HG03159 (cell line): ENCODE data around the gene TCEA3.
"Not testable (repeated sequence)": the region's sequence is repeated elsewhere in the genome, so short reads cannot be mapped to it uniquely, and the experiment has no call there.

Experiments
- ATAC-seq: cut with Tn5 transposase; IDR thresholded peaks from one replicate; pipeline ENCODE4 v1.9.1; 2021; ENCODE audit warnings: mild to moderate bottlenecking, moderate library complexity; ENCODE audit not compliant: unreplicated experiment

TCEA3 gene

GRCh38 chr1:23394684-23395083, 29.9 kb downstream of the TCEA3 start:
- no peak for ATAC-seq

GRCh38 chr1:23394181-23394580, 30.4 kb downstream of the TCEA3 start:
- ATAC-seq = no peak

GRCh38 chr1:23393706-23394105, 30.8 kb downstream of the TCEA3 start:
- ATAC-seq = no peak

GRCh38 chr1:23392125-23392855, 32.3 kb downstream of the TCEA3 start:
- ATAC-seq = no peak

- ATAC-seq = no peak
Observed at GRCh38 chr1:23389837-23390321, 34.7 kb downstream of the TCEA3 start.

GRCh38 chr1:23387494-23387893, 37.1 kb downstream of the TCEA3 start:
- no peak for ATAC-seq

- ATAC-seq = no peak
Observed at GRCh38 chr1:23385119-23385621, 39.4 kb downstream of the TCEA3 start.

- ATAC-seq = no peak
Observed at GRCh38 chr1:23384312-23385058, 40.1 kb downstream of the TCEA3 start.

GRCh38 chr1:23383577-23384311, 40.8 kb downstream of the TCEA3 start:
- no peak for ATAC-seq

GRCh38 chr1:23381233-23381885, 43.2 kb downstream of the TCEA3 start:
- no peak for ATAC-seq

GRCh38 chr1:23380719-23381118, 43.8 kb downstream of the TCEA3 start:
- no peak for ATAC-seq

GRCh38 chr1:23380236-23380635, 44.3 kb downstream of the TCEA3 start:
- not testable (repeated sequence) for ATAC-seq

GRCh38 chr1:23376890-23377811, 47.4 kb downstream of the TCEA3 start:
- ATAC-seq = no peak

GRCh38 chr1:23374079-23374735, 50.3 kb downstream of the TCEA3 start:
- not testable (repeated sequence) for ATAC-seq

GRCh38 chr1:23371987-23372880, 52.3 kb downstream of the TCEA3 start:
- ATAC-seq = no peak

GRCh38 chr1:23370709-23371584, 53.6 kb downstream of the TCEA3 start:
- no peak for ATAC-seq

GRCh38 chr1:23370330-23370708, 54.2 kb downstream of the TCEA3 start:
- ATAC-seq = no peak
